ENCODE data around the gene PRRT2.

The PRRT2 gene

GRCh38 chr16:29863669-29863984, 51.6 kb downstream of the PRRT2 start:
- no peak for DNase-seq

DNA sequence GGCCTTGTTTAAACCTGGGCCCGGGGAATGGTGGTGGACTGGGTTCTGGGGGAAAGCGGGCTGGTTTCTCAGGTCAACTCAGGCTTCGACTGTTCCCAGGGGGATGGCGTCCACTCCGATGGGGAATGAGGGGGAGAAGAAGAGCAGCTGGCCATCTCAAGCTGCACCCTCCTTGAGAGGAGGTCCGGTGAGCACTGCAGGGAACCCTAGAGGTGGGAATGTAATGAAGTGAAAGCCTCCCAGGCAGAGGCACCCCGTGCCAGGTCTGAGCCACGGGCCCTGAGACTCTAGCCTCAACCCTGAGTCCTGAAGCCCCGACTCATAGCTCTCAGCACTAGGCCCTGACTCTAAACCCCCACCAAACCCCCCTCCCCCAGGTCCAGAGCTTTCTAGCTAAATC, 52.2 kb downstream of the PRRT2 start:
- no peak for DNase-seq

All from NCI-H226 (cell line).